Cerebellar cortex (tissue), 1 donor: ENCODE results near the gene ZSCAN16.
"Not testable (repeated sequence)": the region's sequence is repeated elsewhere in the genome, so short reads cannot be mapped to it uniquely, and the experiment has no call there.

Source experiments
- DNase-seq: peaks from one replicate; pipeline ENCODE4 v3.0.0-alpha.2; 2015; ENCODE audit warnings: low spot score

ZSCAN16 gene

GRCh38 chr6:28124350-28124970, at the start of gene ZSCAN16:
TSS of gene ZSCAN16 (plus strand) at chr6:28124609. CDS start at chr6:28125444, 835 bp downstream.
- peak; percentile 86 for DNase-seq

GRCh38 chr6:28078050-28078449, 46.4 kb upstream of the ZSCAN16 start:
- no peak for DNase-seq

- DNase-seq, result no peak
These were observed 45.6 kb upstream of the ZSCAN16 start for GRCh38 chr6:28078836-28079235.

- DNase-seq, result not testable (repeated sequence)
These were observed 44.1 kb upstream of the ZSCAN16 start, which contains the start of gene ZNF165 for GRCh38 chr6:28080381-28080630. TSS of gene ZNF165 (plus strand) at chr6:28080568. CDS start at chr6:28085481, 4,913 bp downstream.

GRCh38 chr6:28080631-28081485, 43.6 kb upstream of the ZSCAN16 start:
- DNase-seq, result peak; percentile 97

- no peak for DNase-seq
These were observed 43.0 kb upstream of the ZSCAN16 start for GRCh38 chr6:28081486-28081751.

GRCh38 chr6:28082939-28083338, 41.5 kb upstream of the ZSCAN16 start:
- no peak for DNase-seq

GRCh38 chr6:28089054-28089453, 35.4 kb upstream of the ZSCAN16 start:
- no peak for DNase-seq

GRCh38 chr6:28090917-28091586, 33.4 kb upstream of the ZSCAN16 start:
- no peak for DNase-seq

GRCh38 chr6:28102222-28102621, 22.2 kb upstream of the ZSCAN16 start:
- not testable (repeated sequence) for DNase-seq

- not testable (repeated sequence) for DNase-seq
These were observed 21.7 kb upstream of the ZSCAN16 start for GRCh38 chr6:28102699-28103098.

- peak; percentile 90 for DNase-seq
These were observed 19.8 kb upstream of the ZSCAN16 start for GRCh38 chr6:28104392-28105244.

GRCh38 chr6:28105245-28105639, 19.2 kb upstream of the ZSCAN16 start:
- peak; percentile 44 for DNase-seq

GRCh38 chr6:28107506-28107905, 16.9 kb upstream of the ZSCAN16 start:
- DNase-seq, result no peak

- no peak for DNase-seq
These were observed 12.4 kb upstream of the ZSCAN16 start for GRCh38 chr6:28111964-28112363.

- no peak for DNase-seq
These were observed 8.6 kb upstream of the ZSCAN16 start for GRCh38 chr6:28115799-28116198.

- DNase-seq, result no peak
These were observed 6.9 kb upstream of the ZSCAN16 start for GRCh38 chr6:28117386-28118050.

GRCh38 chr6:28118217-28118616, 6.2 kb upstream of the ZSCAN16 start:
- DNase-seq, result no peak

GRCh38 chr6:28121876-28122275, 2.5 kb upstream of the ZSCAN16 start:
- no peak for DNase-seq

- DNase-seq, result not testable (repeated sequence)
These were observed 2.1 kb upstream of the ZSCAN16 start for GRCh38 chr6:28122283-28122682.

- DNase-seq, result no peak
These were observed 553 bp downstream of the ZSCAN16 start for GRCh38 chr6:28124971-28125353.

GRCh38 chr6:28125401-28125800, 992 bp downstream of the ZSCAN16 start:
- DNase-seq, result no peak
